GM21515 (cell line): ENCODE measurements around the gene TYMS.

Experiments
- ATAC-seq: cut with Tn5 transposase; IDR thresholded peaks from one replicate; pipeline ENCODE4 v1.9.1; 2021; ENCODE audit not compliant: unreplicated experiment

Gene TYMS

DNA sequence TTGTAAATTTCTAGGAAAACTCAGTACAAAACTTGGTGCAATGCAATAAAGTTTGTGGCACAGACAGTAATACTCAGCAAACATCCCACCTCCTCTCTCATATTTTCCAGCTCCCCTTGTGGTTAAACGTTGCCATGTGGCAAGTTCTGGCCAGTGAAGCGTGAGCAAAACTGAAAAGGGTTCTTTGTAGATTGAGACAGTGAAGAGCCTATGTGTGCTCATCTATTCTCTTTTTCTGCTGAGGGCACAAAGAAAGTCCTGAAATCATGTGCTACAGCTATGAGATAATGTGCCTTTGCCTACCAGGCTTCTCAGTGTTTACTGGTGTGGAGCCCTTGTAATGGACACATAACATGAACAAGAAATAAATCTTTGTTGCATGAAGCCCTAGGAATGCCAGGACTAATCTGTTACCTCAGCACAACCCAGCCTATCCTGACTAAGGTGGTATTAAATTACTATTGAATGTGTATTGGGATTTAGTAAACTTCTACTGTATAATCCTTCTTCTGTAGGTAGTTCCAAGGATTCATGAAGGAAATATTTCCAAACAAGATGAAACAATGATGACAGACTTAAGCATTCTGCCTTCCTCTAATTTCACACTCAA is 13.0 kb upstream of the TYMS start:
- no peak for ATAC-seq

DNA sequence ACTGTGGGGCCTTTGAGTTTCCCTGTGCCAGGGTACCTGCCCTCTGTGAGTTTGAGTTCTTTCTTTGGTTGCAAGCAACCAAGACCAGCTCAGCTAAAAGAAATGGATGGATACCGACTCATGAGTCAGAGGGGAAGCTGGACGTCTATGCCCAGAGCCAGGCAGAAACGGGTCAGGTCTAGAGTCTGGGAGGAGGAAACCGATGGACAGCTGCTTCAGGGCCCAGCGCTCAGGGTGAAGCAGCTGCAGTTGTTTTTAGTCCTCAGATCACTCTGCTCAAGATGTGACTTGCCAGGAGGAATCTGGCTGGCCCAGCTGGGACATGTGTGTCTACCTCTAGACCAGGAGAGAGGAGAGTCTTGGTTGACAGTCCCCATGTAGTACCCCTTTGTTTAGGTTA is 10.1 kb upstream of the TYMS start:
- ATAC-seq = no peak

DNA sequence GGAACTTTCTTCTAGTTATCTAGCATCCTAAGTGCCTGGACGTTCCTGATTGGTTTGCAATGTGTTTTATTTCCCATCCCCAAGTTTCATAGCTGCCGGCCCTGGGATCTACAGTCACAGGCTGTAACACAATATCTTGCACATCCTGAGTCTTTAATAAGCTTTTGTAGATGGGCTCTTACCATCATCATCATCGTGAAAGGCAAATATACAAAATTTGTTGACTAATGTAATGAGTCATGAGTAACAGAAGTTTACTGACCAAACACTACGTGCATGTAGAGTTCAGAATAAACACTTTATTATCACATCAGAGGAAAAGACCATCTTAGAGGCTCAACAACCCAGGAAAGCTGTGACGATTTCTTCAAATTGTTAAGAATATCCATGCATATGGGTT is 8.1 kb upstream of the TYMS start:
- no peak for ATAC-seq

DNA sequence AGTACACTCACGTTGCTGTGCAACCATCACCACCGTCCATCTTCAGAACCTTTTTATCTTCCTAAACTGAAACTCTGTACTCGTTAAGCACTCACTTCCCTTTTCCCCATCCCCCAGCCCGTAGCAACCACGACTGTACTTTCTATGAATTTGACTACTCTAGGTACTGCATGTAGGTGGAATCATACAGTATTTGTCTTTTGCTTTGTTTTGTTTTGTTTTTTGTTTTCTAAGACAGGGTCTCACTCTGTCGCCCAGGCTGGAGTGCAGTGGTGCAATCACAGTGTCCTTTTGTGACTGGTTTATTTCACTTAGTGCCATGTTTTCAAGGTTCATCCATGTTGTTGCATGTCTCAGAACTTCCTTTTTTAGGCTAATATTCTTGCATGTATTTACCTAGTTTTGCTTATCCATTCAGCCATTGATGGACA is 7.0 kb upstream of the TYMS start:
- peak; percentile 93 for ATAC-seq

DNA sequence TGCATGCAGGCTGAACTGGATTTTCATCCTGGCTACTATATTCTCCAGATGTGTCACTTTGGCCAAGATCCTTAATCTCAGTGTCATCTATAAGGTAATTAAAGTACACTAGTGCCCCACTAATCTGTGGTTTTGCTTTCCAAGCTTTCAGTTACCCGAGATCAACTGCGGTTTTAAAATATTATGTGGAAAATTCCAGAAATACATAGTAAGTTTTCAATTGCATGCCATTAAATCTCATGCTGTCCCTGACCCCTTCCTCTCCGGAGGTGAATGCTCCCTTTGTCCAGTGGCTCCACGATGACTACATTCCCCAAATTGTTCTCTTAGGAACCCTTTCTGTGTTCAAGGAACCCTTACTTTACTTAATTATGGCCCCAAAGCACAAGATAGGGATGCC is 5.3 kb upstream of the TYMS start:
- ATAC-seq = no peak

DNA sequence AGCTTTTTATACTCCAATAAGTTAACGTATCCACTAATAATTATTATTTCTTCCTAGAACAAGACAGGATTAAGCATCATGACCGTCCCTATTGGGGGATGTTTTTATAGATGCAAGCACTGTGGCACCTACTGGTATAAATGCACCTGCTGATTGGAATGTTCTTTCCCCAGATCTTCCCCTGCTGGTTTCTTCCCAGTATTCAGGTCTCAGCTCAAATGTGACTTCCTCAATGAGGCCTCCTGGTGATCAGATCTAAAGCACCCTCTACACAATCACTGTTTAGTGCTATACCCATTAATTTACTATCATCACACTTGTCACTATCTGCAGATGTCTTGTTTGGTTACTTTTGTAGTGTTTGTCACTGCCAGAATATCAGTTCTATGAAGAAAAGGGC is 3.9 kb upstream of the TYMS start:
- no peak for ATAC-seq

DNA sequence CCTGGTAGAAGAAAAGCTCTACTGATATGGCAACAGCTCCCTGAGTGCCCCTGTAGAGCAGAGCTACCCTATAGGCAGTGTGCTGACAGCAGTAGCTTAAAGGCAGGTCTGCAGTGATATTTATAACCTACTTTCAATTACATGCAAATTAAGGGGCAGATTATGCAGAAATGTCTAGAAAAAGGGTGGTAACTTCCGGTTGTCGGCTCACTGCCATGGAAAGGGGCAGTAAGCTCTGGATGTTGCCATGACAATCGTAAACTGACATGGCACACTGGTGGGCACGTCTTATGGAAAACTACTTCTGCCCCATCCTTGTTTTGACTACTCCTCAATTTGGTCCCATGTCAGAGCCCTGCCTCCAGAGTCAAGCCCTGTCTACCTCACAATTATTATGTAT is 2.9 kb upstream of the TYMS start:
- ATAC-seq = no peak

DNA sequence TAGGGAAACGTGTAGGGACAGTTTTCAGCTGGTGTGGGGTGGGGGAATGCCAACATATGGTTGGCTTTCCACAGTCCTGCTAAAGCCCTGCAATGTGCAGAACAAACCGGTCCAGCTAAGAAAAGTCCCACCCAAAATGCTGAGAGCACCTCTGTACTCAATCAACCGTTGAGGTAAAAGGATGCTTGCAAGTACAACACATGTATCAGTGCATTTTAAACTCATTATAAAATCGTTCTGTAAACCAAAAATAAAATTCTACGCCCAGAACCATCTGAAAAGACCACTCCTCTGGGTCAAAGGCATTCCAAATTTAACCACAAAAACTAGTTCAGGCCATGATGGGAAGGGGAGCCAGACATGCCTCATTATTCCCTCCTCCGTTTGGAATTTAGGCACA is 2.0 kb upstream of the TYMS start:
- no peak for ATAC-seq

DNA sequence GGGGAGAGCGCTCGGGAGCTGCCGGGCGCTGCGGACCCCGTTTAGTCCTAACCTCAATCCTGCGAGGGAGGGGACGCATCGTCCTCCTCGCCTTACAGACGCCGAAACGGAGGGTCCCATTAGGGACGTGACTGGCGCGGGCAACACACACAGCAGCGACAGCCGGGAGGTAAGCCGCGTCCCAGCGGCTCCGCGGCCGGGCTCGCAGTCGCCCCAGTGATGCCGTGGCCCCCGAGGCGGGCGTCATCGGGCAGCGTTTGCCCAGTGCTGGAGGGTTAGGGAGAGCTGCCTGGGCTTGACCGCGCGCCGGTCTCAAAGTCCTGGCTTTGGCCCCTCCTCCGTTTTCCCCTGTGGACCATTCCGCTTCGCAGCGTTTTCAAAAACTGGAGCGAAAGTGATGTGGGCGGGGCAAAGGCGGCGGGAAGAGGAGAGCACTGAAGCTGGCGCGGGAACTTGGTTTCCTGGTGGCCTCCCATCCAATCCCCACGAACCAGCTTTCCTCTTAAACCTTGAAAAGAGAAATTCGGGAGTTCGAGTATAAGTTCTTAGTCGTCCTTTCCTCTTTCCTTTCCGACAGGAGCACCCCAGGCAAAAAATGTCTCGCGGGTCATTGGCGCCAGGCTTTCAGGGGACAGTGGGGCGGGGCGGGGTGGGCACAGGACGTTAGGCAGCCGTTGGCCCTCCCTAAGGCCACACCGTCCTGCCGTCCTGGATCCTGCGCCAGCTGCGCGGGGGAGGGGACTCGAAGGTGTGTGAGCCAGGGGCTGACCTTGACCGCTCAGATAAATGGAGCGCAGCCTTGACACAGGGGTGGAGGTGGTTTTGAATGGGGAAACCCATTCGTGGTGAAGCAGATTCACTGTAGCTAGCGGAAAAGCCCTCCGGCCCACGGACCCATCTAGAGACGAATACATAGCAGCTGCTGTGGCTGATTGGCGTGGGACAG is 821 bp downstream of the TYMS start:
- ATAC-seq = peak; percentile 57

DNA sequence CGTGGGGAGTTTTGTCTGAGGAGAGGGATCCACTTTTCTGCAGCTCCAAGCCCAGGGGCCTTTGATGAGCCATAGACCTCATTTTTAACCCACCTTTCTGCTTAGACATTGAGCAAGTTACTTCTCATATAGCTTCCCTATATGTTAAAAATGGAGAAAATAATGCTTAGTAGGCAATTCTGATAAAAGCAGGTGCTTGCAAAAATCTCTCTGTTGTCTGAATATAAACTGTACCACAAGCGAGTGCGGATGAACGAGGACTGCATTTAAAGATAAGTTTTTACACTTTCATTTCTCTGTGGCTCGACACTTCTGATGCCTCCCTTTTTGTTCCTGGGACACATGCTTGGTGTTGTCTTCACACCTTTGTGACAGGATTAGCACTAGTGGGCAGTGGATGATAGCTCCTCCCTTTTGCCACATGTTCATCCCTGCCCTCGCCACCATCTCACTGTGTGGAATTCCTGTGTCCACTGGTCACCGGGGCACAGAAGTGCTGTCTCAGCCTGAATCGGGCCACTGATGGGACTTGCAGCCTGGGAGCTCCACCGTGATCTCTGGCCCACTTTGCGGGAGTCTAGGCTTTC is 1.6 kb downstream of the TYMS start:
- no peak for ATAC-seq

DNA sequence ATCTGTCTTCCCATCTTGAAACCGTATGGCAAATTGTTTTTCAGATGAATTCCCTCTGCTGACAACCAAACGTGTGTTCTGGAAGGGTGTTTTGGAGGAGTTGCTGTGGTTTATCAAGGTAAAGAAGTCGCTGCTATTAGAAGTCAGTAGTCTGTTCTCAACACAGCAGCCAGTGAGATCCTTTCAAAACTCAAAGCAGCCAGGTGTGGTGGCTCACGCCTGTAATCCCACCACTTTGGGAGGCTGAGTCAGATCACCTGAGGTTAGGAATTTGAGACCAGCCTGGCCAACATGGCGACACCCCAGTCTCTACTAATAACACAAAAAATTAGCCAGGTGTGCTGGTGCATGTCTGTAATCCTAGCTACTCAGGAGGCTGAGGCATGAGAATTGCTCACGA is 2.1 kb downstream of the TYMS start:
- ATAC-seq = no peak

DNA sequence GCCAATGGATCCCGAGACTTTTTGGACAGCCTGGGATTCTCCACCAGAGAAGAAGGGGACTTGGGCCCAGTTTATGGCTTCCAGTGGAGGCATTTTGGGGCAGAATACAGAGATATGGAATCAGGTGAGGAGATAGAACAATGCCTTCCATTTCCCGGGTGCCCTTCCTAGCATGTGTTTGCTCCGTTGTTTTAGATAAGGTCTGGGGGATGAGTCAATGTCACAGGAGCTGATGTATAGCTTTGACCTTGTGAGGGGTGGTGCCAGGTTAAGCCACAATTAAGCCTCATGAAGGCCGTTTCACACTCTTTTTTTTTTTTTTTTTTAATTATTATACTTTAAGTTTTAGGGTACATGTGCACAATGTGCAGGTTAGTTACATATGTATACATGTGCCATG is 4.7 kb downstream of the TYMS start:
- ATAC-seq = no peak

DNA sequence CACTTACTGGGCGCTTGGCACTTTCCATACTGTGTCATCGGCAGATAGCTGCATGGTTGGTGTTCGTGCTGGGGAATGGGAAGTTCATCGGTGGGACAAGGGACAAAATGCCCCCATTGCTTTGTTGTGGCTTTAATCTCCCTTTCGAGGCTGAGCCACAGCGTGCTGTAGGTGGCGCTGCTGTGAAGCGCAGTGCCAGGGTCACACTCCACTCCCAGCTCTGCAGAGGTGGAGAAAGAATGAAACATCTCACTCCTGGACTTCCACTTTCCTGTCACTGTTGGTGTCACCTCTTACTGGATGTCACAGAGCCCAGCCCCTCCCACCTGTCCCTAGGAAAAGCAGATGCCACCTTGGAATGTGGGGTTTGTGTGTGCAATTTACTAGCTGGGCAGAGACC is 8.7 kb downstream of the TYMS start:
- ATAC-seq = no peak

DNA sequence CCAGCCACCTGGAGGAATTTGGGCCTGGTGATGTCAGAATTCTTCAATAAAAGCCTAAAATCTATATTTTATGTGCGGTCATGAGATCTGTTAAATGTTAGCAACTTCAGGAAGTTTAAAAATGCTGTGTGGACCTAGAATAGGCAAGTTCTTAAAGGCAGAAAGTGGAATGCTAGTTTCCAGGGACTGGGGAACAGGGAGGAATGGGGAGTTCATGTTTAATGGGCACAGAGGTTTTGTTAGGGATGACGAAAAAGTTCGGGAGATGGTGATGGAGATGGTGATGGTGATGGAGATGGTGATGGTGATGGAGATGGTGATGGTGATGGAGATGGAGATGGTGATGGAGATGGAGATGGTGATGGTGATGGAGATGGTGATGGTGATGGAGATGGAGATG is 9.2 kb downstream of the TYMS start:
- ATAC-seq = no peak

DNA sequence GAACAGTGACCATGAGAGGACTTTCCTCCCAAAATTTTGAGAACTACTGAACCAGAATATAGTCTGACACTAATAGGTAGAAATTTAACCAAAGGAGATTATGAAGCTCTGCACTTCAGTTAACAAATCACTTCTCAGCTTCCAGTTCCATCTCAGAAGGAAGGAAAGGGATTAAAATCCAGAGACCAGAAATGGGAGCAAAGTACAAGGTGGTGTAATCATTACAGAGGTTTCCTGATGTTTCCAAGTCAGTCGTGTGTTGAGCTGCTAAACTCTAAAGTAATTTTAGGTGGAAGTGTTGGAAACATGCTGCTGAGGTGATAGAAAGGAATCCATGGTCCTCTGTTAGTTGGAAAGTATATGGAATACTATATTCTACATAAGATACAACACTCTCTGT is 10.8 kb downstream of the TYMS start:
- no peak for ATAC-seq

DNA sequence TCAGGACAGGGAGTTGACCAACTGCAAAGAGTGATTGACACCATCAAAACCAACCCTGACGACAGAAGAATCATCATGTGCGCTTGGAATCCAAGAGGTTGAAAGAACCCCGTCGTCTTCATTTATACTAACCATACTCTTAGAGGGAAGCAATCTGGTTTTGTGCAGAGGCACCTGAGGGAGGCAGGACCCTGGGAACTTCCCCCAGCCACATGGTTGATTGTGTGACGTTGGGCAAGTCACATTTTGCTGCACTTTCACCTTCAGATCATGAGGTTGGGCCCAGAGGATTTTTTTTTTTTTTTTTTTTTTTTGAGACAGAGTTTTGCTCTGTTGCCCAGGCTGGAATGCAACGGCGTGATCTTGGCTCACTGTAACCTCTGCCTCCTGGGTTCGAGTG is 11.6 kb downstream of the TYMS start:
- ATAC-seq = no peak

DNA sequence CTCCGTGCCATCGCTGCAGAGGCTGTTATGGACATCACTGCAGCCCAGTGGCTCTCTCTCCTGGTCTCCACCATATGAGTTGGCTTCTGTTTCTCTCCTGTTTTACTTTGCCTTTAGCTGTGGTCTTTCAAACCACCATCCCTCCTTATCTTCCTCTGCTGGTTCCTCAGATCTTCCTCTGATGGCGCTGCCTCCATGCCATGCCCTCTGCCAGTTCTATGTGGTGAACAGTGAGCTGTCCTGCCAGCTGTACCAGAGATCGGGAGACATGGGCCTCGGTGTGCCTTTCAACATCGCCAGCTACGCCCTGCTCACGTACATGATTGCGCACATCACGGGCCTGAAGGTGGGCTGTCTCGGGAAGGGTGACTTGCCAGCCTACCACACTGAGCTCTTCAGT is 13.1 kb downstream of the TYMS start:
- ATAC-seq = no peak

DNA sequence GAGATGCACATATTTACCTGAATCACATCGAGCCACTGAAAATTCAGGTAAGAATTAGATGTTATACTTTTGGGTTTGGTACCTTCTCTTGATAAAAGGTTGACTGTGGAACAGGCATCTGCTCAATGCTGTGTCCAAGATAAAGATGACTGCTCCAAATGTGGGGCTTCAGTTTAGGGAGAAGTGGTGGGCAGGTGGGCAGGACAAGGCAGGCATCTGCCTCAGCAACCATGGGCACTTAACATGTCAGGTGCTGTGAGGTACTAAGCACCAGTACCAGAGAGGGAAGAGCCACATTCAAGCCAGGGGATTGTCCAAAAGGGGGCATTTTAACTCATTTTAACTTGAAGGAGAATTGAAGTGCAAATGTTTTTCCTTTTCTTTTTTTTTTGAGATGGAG is 14.0 kb downstream of the TYMS start:
- ATAC-seq = no peak

DNA sequence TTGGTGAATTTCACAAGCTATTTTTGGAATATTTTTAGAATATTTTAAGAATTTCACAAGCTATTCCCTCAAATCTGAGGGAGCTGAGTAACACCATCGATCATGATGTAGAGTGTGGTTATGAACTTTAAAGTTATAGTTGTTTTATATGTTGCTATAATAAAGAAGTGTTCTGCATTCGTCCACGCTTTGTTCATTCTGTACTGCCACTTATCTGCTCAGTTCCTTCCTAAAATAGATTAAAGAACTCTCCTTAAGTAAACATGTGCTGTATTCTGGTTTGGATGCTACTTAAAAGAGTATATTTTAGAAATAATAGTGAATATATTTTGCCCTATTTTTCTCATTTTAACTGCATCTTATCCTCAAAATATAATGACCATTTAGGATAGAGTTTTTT is 15.9 kb downstream of the TYMS start:
- ATAC-seq = no peak

DNA sequence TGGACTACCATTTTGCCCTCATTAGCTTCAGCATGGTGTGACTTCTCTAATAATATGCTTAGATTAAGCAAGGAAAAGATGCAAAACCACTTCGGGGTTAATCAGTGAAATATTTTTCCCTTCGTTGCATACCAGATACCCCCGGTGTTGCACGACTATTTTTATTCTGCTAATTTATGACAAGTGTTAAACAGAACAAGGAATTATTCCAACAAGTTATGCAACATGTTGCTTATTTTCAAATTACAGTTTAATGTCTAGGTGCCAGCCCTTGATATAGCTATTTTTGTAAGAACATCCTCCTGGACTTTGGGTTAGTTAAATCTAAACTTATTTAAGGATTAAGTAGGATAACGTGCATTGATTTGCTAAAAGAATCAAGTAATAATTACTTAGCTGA is 16.3 kb downstream of the TYMS start:
- ATAC-seq = no peak

DNA sequence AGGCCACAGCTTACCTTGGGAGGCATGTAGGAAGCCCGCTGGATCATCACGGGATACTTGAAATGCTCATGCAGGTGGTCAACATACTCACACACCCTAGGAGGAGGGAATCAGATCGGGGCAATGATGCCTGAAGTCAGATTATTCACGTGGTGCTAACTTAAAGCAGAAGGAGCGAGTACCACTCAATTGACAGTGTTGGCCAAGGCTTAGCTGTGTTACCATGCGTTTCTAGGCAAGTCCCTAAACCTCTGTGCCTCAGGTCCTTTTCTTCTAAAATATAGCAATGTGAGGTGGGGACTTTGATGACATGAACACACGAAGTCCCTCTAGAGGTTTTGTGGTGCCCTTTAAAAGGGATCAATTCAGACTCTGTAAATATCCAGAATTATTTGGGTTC is 17.9 kb downstream of the TYMS start:
- no peak for ATAC-seq

DNA sequence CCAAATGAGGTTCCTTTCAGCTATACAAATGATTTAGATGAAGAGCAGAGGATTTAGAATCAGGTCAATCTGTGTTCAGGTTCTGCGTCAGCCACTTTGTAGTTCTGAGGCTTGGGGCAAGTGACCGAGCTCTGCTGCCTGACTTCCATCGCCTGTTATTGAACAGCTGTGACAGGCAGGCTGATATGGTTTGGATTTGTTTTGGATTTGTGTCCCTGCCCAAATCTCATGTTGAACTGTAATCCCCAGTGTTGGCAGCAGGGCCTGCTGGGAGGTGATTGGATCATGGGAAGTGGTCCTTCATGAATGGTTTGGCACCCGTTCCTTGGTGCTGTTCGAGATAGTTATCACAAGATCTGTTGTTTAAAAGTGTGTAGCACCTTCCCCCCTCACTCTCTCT is 18.6 kb downstream of the TYMS start:
- ATAC-seq = no peak
